Measurements from ENCODE around the gene CAPZA2.

DNA sequence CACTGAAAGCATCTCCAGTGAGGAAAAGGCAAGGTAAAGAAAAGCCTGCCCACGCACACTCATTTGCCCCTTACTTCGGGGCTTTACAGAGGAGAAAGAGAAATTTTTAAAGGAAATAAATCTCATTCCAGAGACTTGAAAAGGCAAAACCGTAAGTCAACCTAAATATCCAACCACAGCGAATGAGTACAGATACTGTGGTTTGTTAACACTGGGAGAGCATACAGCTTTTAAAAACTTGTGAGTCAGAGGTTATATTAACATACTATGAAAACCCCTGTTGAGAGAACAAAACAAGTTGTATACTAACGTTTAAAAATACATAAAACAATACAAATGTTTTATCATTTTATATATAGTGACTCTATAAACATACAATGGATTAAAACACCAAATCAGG is 62.4 kb downstream of the CAPZA2 start:
- TF ChIP-seq, protein P1, sequence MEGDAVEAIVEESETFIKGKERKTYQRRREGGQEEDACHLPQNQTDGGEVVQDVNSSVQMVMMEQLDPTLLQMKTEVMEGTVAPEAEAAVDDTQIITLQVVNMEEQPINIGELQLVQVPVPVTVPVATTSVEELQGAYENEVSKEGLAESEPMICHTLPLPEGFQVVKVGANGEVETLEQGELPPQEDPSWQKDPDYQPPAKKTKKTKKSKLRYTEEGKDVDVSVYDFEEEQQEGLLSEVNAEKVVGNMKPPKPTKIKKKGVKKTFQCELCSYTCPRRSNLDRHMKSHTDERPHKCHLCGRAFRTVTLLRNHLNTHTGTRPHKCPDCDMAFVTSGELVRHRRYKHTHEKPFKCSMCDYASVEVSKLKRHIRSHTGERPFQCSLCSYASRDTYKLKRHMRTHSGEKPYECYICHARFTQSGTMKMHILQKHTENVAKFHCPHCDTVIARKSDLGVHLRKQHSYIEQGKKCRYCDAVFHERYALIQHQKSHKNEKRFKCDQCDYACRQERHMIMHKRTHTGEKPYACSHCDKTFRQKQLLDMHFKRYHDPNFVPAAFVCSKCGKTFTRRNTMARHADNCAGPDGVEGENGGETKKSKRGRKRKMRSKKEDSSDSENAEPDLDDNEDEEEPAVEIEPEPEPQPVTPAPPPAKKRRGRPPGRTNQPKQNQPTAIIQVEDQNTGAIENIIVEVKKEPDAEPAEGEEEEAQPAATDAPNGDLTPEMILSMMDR (conservative IDR thresholded peaks at IDR 0.05 in 1 of 2, IDR thresholded peaks at IDR 0.05 in 1 of 2; ENCODE audit: extremely low read depth in 1 of 2, insufficient read depth in 1 of 2, low read depth in 1 of 2, low read length in 2 of 2): no peak
- TF ChIP-seq EZH2 (IDR thresholded peaks at IDR 0.05; ENCODE audit: borderline replicate concordance, low read length): no peak
